Small intestine (tissue), 7 donors: ENCODE measurements around the gene LUZP2. TPM values are rescaled to one million over a fixed set of nuclear protein-coding genes. Genes with fewer than 3 reads are reported as not detected.
A peak's percentile ranks its signal among the peaks of the same experiment; 100 is the strongest.
"Not testable (repeated sequence)": the region's sequence is repeated elsewhere in the genome, so short reads cannot be mapped to it uniquely, and the experiment has no call there.

Experiments
- DNase-seq, 2 donors: peaks; one replicate each; pipeline versions ENCODE4 v3.0.0 to v3.0.0-alpha.2; 2013
- FAIRE-seq: peaks from 2 replicates; lab custom pipeline; 2012; peaks lifted over from hg19 to GRCh38; lab: Jason Lieb, UNC
- H3K27ac ChIP-seq, 3 donors: one replicate each; pipeline ENCODE4 v1.5.1; 2013; ENCODE audit warnings: low read length in 2 of 3, mild to moderate bottlenecking in 2 of 3, control low read depth in 1 of 3, inconsistent platforms in 1 of 3, low read depth in 1 of 3, moderate library complexity in 1 of 3
- H3K27me3 ChIP-seq, 3 donors: one replicate each; pipeline ENCODE4 v1.6.1; 2013; ENCODE audit warnings: low read length in 3 of 3, inconsistent platforms in 1 of 3; ENCODE audit not compliant: control insufficient read depth in 3 of 3, insufficient read depth in 3 of 3
- H3K36me3 ChIP-seq, 3 donors: one replicate each; pipeline ENCODE4 v1.6.1; 2013; ENCODE audit warnings: low read length in 3 of 3, inconsistent platforms in 1 of 3, low read depth in 1 of 3, mild to moderate bottlenecking in 1 of 3, moderate library complexity in 1 of 3; ENCODE audit not compliant: control insufficient read depth in 3 of 3, insufficient read depth in 2 of 3
- H3K4me1 ChIP-seq, 3 donors: one replicate each; pipeline ENCODE4 v1.6.1; 2013; ENCODE audit warnings: low read length in 2 of 3, inconsistent platforms in 1 of 3, low read depth in 1 of 3, mild to moderate bottlenecking in 1 of 3, moderate library complexity in 1 of 3; ENCODE audit not compliant: control insufficient read depth in 3 of 3, insufficient read depth in 2 of 3
- H3K4me3 ChIP-seq, 3 donors: one replicate each; pipeline ENCODE4 v1.5.1; 2013; ENCODE audit warnings: low read length in 3 of 3, control low read depth in 1 of 3, inconsistent platforms in 1 of 3, low read depth in 1 of 3, mild to moderate bottlenecking in 1 of 3, moderate library complexity in 1 of 3
- H3K9me3 ChIP-seq, 2 donors: one replicate each; pipeline ENCODE4 v1.6.1; 2013; ENCODE audit warnings: low read depth in 1 of 2, low read length in 1 of 2; ENCODE audit not compliant: control insufficient read depth in 2 of 2, insufficient read depth in 1 of 2
- WGBS, 3 donors: extraction: QIAGEN DNeasy Blood & Tissue Kit; methylation state at CpG; one replicate each; pipeline ENCODE4 v1.1.7; 2013; 5-methylcytosine and 5-hydroxymethylcytosine counted together
- polyA plus RNA-seq, 4 donors: library from polyadenylated mRNA; stranded (reverse) in 3 of 4; unstranded in 1 of 4; fragments of 200-250 nt in 3 of 4; fragments of 120-200 nt in 1 of 4; gene quantifications; one replicate each; pipeline versions ENCODE4 v1.2.1 to v1.2.3, GENCODE V29; 2013
- donor health status: healthy with polysubstance abuse.
- donor health status: control.
- donor health status: control.
- donor health status: Bipolar disorder and iron deficiency.
- donor health status: healthy.

The LUZP2 gene
- polyA plus RNA-seq, 4 donors, result 0.52 to 1.3 TPM; not detected in 2

DNA sequence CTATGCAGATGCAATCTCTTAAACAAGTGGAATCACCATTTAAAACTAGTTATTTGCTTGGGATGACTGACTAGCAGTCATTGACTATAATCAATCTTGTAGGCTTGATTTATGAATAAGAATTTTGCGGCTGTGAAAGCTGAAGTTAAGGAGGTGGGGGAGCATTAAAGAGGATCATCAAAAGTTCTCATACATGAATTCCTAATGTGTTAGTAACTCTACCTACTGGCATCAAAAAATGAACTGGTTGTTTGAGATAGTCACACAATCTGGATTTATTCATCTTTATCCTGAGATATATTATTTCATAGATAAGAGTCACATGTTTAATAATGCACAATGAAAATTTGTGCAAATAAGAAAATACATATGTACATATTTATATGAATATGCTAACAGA, 393.6 kb downstream of the LUZP2 start:
- H3K4me3 ChIP-seq, result no peak overlapping the region
- no peaks in the 10 kb centered on the region for H3K4me1 ChIP-seq
- no peaks in the 10 kb centered on the region for H3K27me3 ChIP-seq
- WGBS, 3 donors, result 85 to 94% (median 92%) methylated on average over 1 of the region's 1 CpG
- DNase-seq (no peak), FAIRE-seq (no peak)
- no peaks in the 10 kb centered on the region for H3K9me3 ChIP-seq
- no peaks in the 10 kb centered on the region for H3K36me3 ChIP-seq
- no peak overlapping the region for H3K27ac ChIP-seq

DNA sequence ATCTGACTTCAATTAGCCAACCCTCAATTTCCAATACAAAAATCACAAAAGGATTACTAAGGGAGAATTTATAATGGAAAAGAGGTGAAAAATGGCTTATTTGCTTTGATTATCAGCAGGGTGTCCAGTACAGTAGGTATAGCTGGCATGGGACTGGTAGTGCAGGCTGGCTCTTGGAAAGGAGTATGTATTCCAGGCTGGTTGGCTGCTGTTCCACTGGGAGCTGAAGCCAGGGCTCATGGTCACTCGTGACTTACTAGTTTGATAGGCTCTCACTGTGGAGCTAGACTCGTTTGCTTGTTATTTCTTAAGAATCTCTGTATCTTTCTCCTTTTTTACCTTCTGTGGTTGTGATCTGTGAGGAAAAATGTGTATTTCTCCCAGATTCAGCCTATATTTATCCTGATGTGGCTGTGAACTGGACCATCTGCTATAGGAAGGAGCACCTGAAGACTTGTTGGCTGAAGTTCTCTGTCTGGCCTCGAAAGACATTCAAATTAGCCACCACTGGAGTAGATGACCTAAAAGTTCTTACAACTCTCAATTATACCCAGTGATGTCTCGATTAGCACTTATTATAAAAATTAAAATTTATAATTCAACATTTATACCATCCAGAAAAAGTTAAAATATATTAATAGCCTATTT, 395.1 kb downstream of the LUZP2 start:
- not testable (repeated sequence) for H3K4me1 ChIP-seq, FAIRE-seq, H3K27me3 ChIP-seq, DNase-seq, H3K9me3 ChIP-seq, H3K4me3 ChIP-seq, H3K36me3 ChIP-seq, H3K27ac ChIP-seq
- 59 to 77% (median 66%) methylated on average over 4 of the region's 4 CpGs for WGBS, 3 donors

DNA sequence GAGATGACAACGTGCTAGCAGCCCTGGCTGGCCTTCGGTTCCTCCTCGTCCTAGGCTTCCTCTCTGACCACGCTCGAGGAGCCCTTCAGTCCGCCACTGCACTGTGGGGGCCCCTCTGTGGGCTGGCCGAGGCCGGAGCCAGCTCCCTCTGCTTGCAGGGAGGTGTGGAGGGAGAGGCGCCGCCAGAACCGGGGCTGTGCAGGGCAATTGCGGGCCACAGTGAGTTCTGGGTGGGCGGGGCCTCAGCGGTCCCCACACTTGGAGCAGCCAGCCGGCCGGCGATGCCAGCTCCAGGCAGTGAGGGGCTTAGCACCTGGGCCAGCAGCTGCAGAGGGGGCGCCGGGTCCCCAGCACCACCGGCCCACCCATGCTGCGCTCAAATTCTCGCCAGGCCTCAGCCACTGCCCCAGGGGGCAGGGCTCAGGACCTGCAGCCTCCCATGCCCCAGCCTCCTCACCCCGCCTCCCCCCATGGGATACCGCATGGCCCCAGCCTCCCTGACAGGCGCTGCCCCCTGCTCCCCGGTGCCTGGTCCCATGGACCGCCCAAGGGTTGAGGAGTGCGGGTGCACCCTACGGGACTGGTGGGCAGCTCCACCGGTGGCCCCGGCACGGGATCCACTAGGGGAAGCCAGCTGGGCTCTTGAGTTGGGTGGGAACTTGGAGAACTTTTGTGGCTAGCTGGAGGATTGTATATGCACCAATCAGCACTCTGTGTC, 399.4 kb downstream of the LUZP2 start:
- Histone ChIP-seq H3K4me3 (no peak overlapping the region), H3K4me1 (no peaks in the 10 kb centered on the region), H3K27me3 (no peaks in the 10 kb centered on the region), H3K36me3 (no peaks in the 10 kb centered on the region), H3K27ac (no peak overlapping the region), H3K9me3 (peaks cover 0 to 9% of the 10 kb centered on the region in 2 donors)
- no peak for DNase-seq
- 89 to 91% (median 89%) methylated on average over 25 to 32 of the region's 32 CpGs for WGBS, 3 donors
- FAIRE-seq, result no peak

DNA sequence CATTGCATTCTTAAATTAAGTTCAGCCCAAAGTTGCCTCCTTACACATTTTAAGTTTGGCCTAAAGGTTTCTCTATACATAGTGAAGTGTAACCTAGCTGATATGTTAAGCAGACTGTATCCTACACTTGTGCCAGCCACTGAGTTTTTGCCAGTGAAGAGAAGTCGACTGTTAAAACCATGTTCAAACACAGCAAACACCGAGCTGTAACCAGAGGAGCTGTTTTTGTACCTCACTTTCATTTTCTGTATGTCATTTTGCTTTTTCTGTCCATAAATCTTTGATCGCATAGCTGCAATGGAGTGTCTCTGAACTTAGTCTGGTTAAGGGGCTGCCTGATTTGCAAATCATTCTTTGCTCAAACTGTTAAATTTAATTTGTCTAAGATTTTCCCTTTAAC, 403.7 kb downstream of the LUZP2 start:
- Histone ChIP-seq H3K27ac (no peak overlapping the region), H3K9me3 (peaks cover 0 to 9% of the 10 kb centered on the region in 2 donors), H3K4me3 (no peak overlapping the region), H3K4me1 (no peaks in the 10 kb centered on the region), H3K36me3 (no peaks in the 10 kb centered on the region), H3K27me3 (no peaks in the 10 kb centered on the region)
- DNase-seq, result peak in 1 of 2 donors; percentile 4
- FAIRE-seq, result no peak
- WGBS, 3 donors, result 35 to 46% (median 37%) methylated on average over 3 of the region's 3 CpGs

DNA sequence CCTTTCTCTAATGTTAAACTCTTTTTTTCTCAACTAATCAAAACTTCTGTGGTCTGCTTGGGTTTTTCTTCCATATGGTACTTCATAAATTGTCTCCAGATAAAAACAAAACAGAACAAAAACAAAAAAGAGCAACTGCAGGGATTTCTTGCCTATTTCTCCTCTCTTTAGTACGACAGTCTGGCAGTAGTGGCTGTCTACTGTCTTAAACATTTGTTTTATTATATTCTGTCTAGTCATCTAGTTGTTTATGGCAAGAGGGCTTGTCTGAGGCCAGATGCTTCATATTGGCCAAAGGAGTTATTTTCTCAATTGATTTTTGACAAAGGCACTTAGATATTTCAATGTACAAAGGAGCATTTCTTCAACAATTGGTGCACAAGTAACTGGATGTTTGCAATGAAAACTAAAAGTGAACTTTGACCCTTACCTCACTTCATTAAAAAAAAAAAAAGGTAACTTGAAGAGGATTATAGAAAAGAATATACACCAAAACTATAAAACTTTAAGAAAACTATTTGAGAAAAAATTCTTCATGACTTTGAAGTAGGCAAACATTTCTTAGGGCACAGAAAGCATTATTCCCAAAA, 404.2 kb downstream of the LUZP2 start:
- H3K9me3 ChIP-seq, result peaks cover 0 to 9% of the 10 kb centered on the region in 2 donors
- no peaks in the 10 kb centered on the region for H3K4me1 ChIP-seq
- no peak for FAIRE-seq
- H3K27ac ChIP-seq, result no peak overlapping the region
- H3K36me3 ChIP-seq, result no peaks in the 10 kb centered on the region
- H3K4me3 ChIP-seq, result no peak overlapping the region
- peak in 1 of 2 donors; percentile 6 for DNase-seq
- H3K27me3 ChIP-seq, result no peaks in the 10 kb centered on the region
- WGBS, 3 donors, result 63 to 71% (median 67%) methylated on average over 1 of the region's 1 CpG

DNA sequence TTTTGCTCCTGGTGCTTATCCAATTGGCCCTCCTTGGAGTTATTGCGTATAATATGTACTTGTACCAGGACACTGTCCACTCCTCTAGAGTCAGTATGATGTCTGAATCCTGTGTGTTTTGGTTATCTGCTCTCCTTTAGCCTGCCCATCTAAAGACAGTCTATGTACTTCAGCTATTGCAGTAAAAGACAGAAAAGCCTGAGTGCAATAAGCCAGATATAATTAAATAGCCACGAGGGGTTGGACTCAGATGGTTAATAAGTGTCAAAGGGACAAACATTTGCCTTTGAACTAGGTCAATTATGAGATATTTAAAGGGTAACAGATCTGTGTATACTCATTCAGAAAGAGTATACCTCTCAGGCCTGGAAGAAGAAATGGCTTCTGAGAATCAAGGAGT, 406.7 kb downstream of the LUZP2 start:
- Histone ChIP-seq H3K27ac (no peak overlapping the region), H3K36me3 (no peaks in the 10 kb centered on the region), H3K9me3 (no peaks in the 10 kb centered on the region), H3K27me3 (no peaks in the 10 kb centered on the region), H3K4me3 (no peak overlapping the region), H3K4me1 (no peaks in the 10 kb centered on the region)
- DNase-seq, result no peak
- WGBS, 3 donors, result 48 to 59% (median 55%) methylated on average over 2 of the region's 2 CpGs
- FAIRE-seq, result no peak

DNA sequence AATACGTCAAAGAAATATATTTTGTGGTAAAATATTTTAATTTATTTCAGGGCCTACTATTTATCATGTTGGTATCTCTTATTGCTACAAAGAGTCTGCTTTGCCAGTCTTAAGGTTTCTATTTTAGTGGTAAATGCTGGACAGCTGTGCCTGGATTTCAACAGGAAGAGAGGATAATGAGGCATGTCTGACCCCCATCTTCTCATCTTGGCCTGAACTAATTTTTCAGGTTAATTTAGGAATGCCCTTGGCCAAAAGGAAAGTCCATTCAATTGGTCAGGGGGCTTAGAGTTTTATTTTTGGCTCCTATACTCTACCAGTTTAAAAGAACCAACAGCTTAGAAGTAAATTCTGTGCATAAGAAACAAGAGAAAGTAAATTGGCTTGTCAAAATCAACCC, 428.2 kb downstream of the LUZP2 start:
- Histone ChIP-seq H3K36me3 (no peaks in the 10 kb centered on the region), H3K4me3 (no peak overlapping the region), H3K27me3 (no peaks in the 10 kb centered on the region), H3K4me1 (no peaks in the 10 kb centered on the region), H3K27ac (no peak overlapping the region), H3K9me3 (no peaks in the 10 kb centered on the region)
- FAIRE-seq (no peak), DNase-seq (no peak)
- 79 to 89% (median 85%) methylated on average over 1 of the region's 1 CpG for WGBS, 3 donors

DNA sequence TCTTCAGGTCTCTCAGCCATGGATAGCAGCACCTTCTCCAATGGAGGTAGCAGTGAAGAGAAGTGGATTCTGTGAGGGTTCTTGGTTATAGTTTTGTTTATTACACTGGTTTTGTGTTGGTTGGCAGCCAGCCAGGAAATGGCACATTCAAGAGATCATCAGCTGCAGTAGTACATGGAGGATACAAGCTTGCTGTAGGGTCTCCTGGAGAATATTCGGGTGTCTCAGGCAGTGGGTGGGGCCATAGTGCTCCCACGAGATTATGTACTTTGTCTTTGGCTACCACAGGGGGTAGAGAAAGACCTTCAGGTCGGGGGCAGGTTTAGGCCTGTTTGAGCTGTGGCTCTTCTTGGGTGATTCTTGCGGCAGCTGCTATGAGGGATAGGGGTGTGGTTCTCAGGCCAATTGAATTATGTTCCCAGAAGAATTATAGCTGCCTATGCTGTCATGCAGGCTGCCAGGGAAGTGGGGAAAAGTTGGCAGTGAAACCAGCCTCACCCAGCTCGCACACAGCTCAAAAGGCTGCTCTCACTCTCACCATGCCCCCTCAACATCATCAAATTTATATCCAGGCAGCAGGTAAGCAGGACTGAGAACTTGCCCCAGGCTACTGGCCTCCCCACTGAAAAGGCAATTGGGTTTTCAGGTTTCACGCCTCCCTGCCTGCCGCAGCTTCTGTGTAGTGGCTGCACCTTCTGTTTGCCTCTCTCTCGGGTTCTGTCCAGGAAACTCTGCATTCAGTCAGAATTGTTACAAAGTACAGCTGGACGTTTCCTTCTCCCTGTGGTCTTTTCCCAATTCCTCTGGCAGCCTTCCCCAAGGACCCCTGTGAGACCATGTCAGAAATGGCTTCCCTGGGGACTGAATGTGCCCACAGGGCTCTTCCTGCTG, 435.5 kb downstream of the LUZP2 start:
- H3K4me1 ChIP-seq, result no peaks in the 10 kb centered on the region
- no peaks in the 10 kb centered on the region for H3K36me3 ChIP-seq
- DNase-seq (no peak), FAIRE-seq (no peak)
- no peaks in the 10 kb centered on the region for H3K27me3 ChIP-seq
- WGBS, 3 donors, result 67 to 70% (median 69%) methylated on average over 9 of the region's 9 CpGs
- no peak overlapping the region for H3K4me3 ChIP-seq
- no peak overlapping the region for H3K27ac ChIP-seq
- H3K9me3 ChIP-seq, result peaks cover 0 to 16% of the 10 kb centered on the region in 2 donors
